CD14-positive monocyte (primary cell): ENCODE results near the gene FAM117B. TPM values are rescaled to one million over a fixed set of nuclear protein-coding genes. Genes with fewer than 3 reads are reported as not detected.

Experiments
- DNase-seq, 3 donors: peaks; one replicate each; pipeline ENCODE4 v3.0.0-alpha.2; 2011 to 2022
- H2AFZ ChIP-seq: 2 replicates; pipeline ENCODE4 v1.6.0; 2012; ENCODE audit warnings: mild to moderate bottlenecking, low read depth, low read length, inconsistent platforms; ENCODE audit not compliant: insufficient read depth, poor library complexity, severe bottlenecking
- H3K27ac ChIP-seq, 2 donors: 1 replicate in 1 of 2; 2 replicates in 1 of 2; pipeline ENCODE4 v1.5.1; 2012 to 2013; ENCODE audit warnings: low read length in 2 of 2, control low read depth in 1 of 2, inconsistent platforms in 1 of 2, low read depth in 1 of 2, mild to moderate bottlenecking in 1 of 2
- H3K27me3 ChIP-seq, 2 donors: one replicate each; pipeline versions ENCODE4 v1.6.0 to v1.6.1; 2011 to 2013; ENCODE audit warnings: low read length in 2 of 2; ENCODE audit not compliant: control insufficient read depth in 2 of 2, insufficient read depth in 2 of 2
- H3K36me3 ChIP-seq, 2 donors: replicated peaks in 1 of 2; 1 replicate in 1 of 2; 2 replicates in 1 of 2; pipeline versions ENCODE4 v1.5.1 to v1.6.1; 2012 to 2013; ENCODE audit warnings: low read length in 2 of 2, control low read depth in 1 of 2, inconsistent platforms in 1 of 2, mild to moderate bottlenecking in 1 of 2; ENCODE audit not compliant: insufficient read depth in 2 of 2, control insufficient read depth in 1 of 2
- H3K4me1 ChIP-seq, 2 donors: 1 replicate in 1 of 2; 2 replicates in 1 of 2; pipeline versions ENCODE4 v1.5.1 to v1.6.1; 2012 to 2013; ENCODE audit warnings: low read length in 2 of 2, control low read depth in 1 of 2, inconsistent platforms in 1 of 2, mild to moderate bottlenecking in 1 of 2, moderate library complexity in 1 of 2; ENCODE audit not compliant: insufficient read depth in 2 of 2, control insufficient read depth in 1 of 2
- H3K4me2 ChIP-seq: replicated peaks from 2 replicates; pipeline ENCODE3; 2012; ENCODE audit warnings: low read length, moderate library complexity, mild to moderate bottlenecking; ENCODE audit not compliant: poor library complexity, severe bottlenecking; ENCODE audit errors: extremely low read depth
- H3K4me3 ChIP-seq, 3 experiments: fragments of 200-600 bp in 1 of 3; sonication (generic) in 1 of 3; replicated peaks in 1 of 3; 1 replicate in 2 of 3; 2 replicates in 1 of 3; pipeline ENCODE4 v1.5.1; 2011 to 2013; ENCODE audit warnings: low read length in 3 of 3, mild to moderate bottlenecking in 3 of 3, control low read depth in 2 of 3, low read depth in 2 of 3, inconsistent platforms in 1 of 3, moderate library complexity in 1 of 3
- H3K79me2 ChIP-seq: 2 replicates; pipeline ENCODE4 v1.6.0; 2012; ENCODE audit warnings: mild to moderate bottlenecking, control low read depth, inconsistent platforms, low read length, moderate library complexity; ENCODE audit not compliant: insufficient read depth
- H3K9ac ChIP-seq: 2 replicates; pipeline ENCODE4 v1.6.0; 2017; ENCODE audit warnings: low read length, mild to moderate bottlenecking; ENCODE audit not compliant: insufficient read depth, poor library complexity, severe bottlenecking
- H3K9me3 ChIP-seq, 2 donors: replicated peaks in 1 of 2; 1 replicate in 1 of 2; 2 replicates in 1 of 2; pipeline versions ENCODE4 v1.5.1 to v1.6.1; 2012 to 2013; ENCODE audit warnings: low read length in 2 of 2, control low read depth in 1 of 2; ENCODE audit not compliant: control insufficient read depth in 1 of 2, insufficient read depth in 1 of 2
- H4K20me1 ChIP-seq: 2 replicates; pipeline ENCODE4 v1.6.0; 2012; ENCODE audit warnings: mild to moderate bottlenecking, low read length, control low read depth, moderate library complexity; ENCODE audit not compliant: insufficient read depth
- H3K27ac Mint-ChIP-seq, 7 donors: one replicate each; pipeline ENCODE4 v1.8.0; 2020; ENCODE audit warnings: mild to moderate bottlenecking in 7 of 7, mixed read lengths in 7 of 7, moderate library complexity in 6 of 7, inconsistent platforms in 2 of 7
- H3K27me3 Mint-ChIP-seq, 3 donors: one replicate each; pipeline ENCODE4 v1.8.0; 2021 to 2022; ENCODE audit warnings: low read depth in 3 of 3, mild to moderate bottlenecking in 3 of 3, mixed read lengths in 3 of 3, moderate library complexity in 3 of 3, inconsistent platforms in 1 of 3
- H3K36me3 Mint-ChIP-seq, 2 donors: one replicate each; pipeline ENCODE4 v1.8.0; 2020; ENCODE audit warnings: mixed read lengths in 2 of 2, inconsistent platforms in 1 of 2, mild to moderate bottlenecking in 1 of 2
- H3K4me1 Mint-ChIP-seq: one replicate; pipeline ENCODE4 v1.8.0; 2020; ENCODE audit warnings: mild to moderate bottlenecking, mixed read lengths
- H3K4me3 Mint-ChIP-seq, 2 donors: one replicate each; pipeline ENCODE4 v1.8.0; 2020; ENCODE audit warnings: mild to moderate bottlenecking in 2 of 2, mixed read lengths in 2 of 2, moderate library complexity in 1 of 2
- H3K9me3 Mint-ChIP-seq, 7 donors: one replicate each; pipeline ENCODE4 v1.8.0; 2020 to 2022; ENCODE audit warnings: mixed read lengths in 7 of 7, mild to moderate bottlenecking in 6 of 7, moderate library complexity in 6 of 7, inconsistent platforms in 2 of 7
- CTCF ChIP-seq: fragments of 200-600 bp; IDR thresholded peaks from one replicate; pipeline ENCODE4 v1.8.0; 2022; ENCODE audit warnings: antibody characterized with exemption, mild to moderate bottlenecking
- whole genome bisulfite sequencing: methylation state at CpG from one replicate; pipeline ENCODE4 v1.1.5; 2013; ENCODE audit warnings: missing lambda C conversion rate; ENCODE audit not compliant: insufficient coverage; 5-methylcytosine and 5-hydroxymethylcytosine counted together
- intact Hi-C, 2 donors: fragments of 100-400 bp; cut with micrococcal nuclease; formaldehyde crosslinking; loops; one replicate each; pipeline versions ENCODE4 v1.15.0 to v1.15.1; 2023
- polyA plus RNA-seq, 3 donors: library from polyadenylated mRNA; depleted of rRNA in 1 of 3; unstranded in 2 of 3; stranded (reverse) in 1 of 3; fragments of 300-500 nt in 2 of 3; fragments of >200 nt in 1 of 3; fragmentation: Illumina TruSeq in 2 of 3; gene quantifications; 1 replicate in 2 of 3; 2 replicates in 1 of 3; pipeline ENCODE4 v1.2.3, GENCODE V29; 2012 to 2021

FAM117B gene
- polyA plus RNA-seq, 3 donors = 4.6 to 5.5 (median 4.6) TPM

DNA sequence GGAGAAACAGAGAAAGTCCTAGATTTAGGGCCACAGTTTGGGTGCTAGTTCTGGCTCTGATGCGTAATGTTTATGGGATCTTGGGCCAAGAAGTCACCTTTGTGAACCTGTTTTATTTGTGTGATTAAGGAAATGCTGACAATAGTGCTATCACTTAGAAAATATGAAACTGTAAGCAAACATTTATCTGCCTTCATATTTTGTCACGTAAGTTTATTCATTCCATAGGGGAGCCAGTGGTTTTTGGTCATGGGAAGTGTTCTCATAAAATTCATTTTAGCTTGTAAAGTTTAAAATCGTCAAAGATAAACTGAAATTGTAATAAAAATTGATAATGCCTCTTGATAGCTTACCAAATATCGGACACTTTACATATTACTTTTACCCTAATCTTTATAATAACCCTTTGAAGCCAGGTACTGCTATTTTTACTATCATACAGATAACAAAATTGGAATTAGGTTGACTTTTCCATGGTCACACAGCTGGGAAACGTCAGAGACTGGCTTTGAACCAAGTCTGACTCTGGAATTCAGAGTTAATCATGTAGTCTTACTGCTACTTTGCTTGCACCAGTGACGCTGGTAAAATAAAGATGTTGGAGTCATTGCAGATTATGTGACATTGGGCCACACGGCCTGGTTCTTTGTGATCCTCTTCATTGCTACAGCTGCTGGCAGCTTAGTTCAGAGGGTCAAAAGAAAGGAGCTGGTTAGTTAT lies 137.1 kb downstream of the FAM117B start:
- Mint-ChIP-seq H3K4me3 (no peak overlapping the region), H3K36me3 (peaks cover 38 to 40% of the 10 kb centered on the region in 2 donors), H3K9me3 (no peaks in the 10 kb centered on the region), H3K27me3 (no peaks in the 10 kb centered on the region), H3K4me1 (no peaks in the 10 kb centered on the region), H3K27ac (no peak overlapping the region)
- no peak overlapping the region for H3K4me2 ChIP-seq
- peaks cover 23 to 50% of the 10 kb centered on the region in 2 donors for H3K36me3 ChIP-seq
- no peaks in the 10 kb centered on the region for H3K9me3 ChIP-seq
- H3K27ac ChIP-seq = no peak overlapping the region
- no peaks in the 10 kb centered on the region for H3K27me3 ChIP-seq
- H4K20me1 ChIP-seq = no peaks in the 10 kb centered on the region
- no peaks in the 10 kb centered on the region for H3K79me2 ChIP-seq
- no peak for DNase-seq
- no peak for TF ChIP-seq CTCF
- no peak overlapping the region for H3K4me3 ChIP-seq
- intact Hi-C loops = no loop called here
- no peaks in the 10 kb centered on the region for H3K4me1 ChIP-seq
- WGBS = 100% methylated on average over 4 of the region's 7 CpGs
- no peak overlapping the region for H3K9ac ChIP-seq
- H2AFZ ChIP-seq = no peak overlapping the region

GRCh38 chr2:202773301-202773973 lies 138.7 kb downstream of the FAM117B start:
- H2AFZ ChIP-seq = no peak overlapping the region
- Mint-ChIP-seq H3K27me3 (peaks cover 0 to 2% (median 0%) of the 10 kb centered on the region in 3 donors), H3K27ac (no peak overlapping the region), H3K4me1 (no peaks in the 10 kb centered on the region), H3K4me3 (no peak overlapping the region), H3K9me3 (no peaks in the 10 kb centered on the region), H3K36me3 (peaks cover 37 to 47% of the 10 kb centered on the region in 2 donors)
- no peak overlapping the region for H3K4me2 ChIP-seq
- H4K20me1 ChIP-seq = no peaks in the 10 kb centered on the region
- H3K27me3 ChIP-seq = no peaks in the 10 kb centered on the region
- WGBS = 100% methylated on average over 3 of the region's 6 CpGs
- DNase-seq = no peak
- H3K79me2 ChIP-seq = no peaks in the 10 kb centered on the region
- no peak overlapping the region for H3K27ac ChIP-seq
- no peaks in the 10 kb centered on the region for H3K9me3 ChIP-seq
- no peak overlapping the region for H3K9ac ChIP-seq
- H3K4me1 ChIP-seq = no peaks in the 10 kb centered on the region
- H3K36me3 ChIP-seq = peaks cover 25 to 56% of the 10 kb centered on the region in 2 donors
- no peak overlapping the region for H3K4me3 ChIP-seq
- TF ChIP-seq CTCF = no peak
- intact Hi-C loops = no loop called here
